ENCODE results near the gene TMEM187.
"Not testable (repeated sequence)": the region's sequence is repeated elsewhere in the genome, so short reads cannot be mapped to it uniquely, and the experiment has no call there.

Gene TMEM187

DNA sequence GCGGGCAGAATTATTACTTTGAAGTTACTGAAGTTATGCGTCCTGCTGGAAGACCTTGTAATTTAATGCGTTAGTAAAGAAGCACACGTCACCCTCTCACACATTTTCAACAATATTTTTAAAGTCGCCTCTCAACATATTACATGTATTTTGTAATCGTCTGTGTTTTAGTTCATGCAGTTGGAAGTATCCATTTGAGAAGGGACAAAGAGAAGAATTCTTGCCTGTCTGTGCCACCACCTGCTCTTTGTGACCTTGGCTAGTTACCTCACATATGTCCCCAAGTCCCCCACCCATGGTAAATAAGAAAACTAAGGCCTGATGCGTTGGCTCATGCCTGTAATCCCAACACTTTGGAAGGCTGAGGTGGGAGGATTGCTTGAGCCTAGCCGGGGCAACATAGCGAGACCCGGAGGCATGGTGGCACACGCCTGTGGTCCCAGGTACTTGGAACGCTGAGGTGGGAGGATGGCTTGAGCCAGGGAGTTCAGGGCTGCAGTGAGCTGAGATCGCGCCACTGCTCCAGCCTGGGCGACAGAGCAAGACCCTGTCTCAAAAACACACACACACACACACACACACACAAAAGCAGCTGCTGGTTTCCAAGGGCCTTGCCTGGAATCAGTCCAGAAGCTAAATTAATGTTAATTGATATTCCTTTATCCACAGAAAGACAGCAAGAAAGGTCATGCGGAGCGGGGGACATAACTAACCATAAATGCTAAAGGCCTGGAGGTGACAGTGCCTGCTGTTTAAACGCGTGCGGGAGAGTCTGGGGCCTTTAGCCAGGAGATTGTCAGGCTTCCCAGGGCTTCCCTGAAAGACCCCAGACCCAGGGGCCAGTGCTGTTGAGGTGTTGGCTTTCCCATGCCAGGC lies 811 bp downstream of the TMEM187 start:
- peak overlapping the region; percentile 100 for H3K4me3 ChIP-seq (ENCODE audit: low read depth, low read length)
- TF ChIP-seq, protein P1, sequence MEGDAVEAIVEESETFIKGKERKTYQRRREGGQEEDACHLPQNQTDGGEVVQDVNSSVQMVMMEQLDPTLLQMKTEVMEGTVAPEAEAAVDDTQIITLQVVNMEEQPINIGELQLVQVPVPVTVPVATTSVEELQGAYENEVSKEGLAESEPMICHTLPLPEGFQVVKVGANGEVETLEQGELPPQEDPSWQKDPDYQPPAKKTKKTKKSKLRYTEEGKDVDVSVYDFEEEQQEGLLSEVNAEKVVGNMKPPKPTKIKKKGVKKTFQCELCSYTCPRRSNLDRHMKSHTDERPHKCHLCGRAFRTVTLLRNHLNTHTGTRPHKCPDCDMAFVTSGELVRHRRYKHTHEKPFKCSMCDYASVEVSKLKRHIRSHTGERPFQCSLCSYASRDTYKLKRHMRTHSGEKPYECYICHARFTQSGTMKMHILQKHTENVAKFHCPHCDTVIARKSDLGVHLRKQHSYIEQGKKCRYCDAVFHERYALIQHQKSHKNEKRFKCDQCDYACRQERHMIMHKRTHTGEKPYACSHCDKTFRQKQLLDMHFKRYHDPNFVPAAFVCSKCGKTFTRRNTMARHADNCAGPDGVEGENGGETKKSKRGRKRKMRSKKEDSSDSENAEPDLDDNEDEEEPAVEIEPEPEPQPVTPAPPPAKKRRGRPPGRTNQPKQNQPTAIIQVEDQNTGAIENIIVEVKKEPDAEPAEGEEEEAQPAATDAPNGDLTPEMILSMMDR (IDR thresholded peaks at IDR 0.05; ENCODE audit: borderline replicate concordance, insufficient read depth, low read depth, low read length): no peak

DNA sequence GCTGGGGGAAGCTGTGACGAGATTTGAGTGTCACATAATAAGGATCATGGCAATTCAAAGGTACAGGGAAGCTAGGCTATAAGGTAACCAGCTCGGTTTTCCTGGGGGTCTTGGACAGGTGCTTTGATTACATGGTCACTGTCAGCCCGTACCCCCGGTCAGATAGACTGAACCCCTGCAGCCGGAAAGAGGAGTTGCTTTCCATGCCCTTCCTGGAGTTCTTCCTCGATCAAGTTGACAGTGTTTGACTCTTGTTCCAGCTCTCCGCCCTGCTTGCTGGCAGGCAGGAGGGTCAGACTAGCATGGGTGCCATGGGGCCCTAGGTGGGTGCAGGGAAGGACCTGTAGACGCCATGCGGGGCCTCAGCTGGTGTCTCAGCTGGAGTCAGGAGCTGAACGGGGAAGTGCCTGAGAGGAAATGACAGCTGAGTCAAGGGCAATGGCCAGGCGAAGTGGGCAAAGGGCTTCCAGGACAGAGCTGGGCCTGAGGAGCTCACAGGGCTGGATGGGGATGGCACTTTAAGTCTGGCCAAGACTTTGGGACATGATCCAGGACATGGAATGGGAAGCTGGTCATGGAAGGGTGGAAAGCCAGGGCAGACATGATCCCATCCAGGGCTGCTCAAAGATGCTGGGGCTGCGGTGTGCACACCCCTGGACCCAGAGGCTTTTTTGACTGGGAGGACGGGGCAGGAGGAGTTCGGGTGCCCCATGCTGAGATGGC lies 1.6 kb downstream of the TMEM187 start:
- TF ChIP-seq, protein P1 (IDR thresholded peaks at IDR 0.05; ENCODE audit: borderline replicate concordance, insufficient read depth, low read depth, low read length): no peak
- no peak overlapping the region for H3K4me3 ChIP-seq (ENCODE audit: low read depth, low read length)

DNA sequence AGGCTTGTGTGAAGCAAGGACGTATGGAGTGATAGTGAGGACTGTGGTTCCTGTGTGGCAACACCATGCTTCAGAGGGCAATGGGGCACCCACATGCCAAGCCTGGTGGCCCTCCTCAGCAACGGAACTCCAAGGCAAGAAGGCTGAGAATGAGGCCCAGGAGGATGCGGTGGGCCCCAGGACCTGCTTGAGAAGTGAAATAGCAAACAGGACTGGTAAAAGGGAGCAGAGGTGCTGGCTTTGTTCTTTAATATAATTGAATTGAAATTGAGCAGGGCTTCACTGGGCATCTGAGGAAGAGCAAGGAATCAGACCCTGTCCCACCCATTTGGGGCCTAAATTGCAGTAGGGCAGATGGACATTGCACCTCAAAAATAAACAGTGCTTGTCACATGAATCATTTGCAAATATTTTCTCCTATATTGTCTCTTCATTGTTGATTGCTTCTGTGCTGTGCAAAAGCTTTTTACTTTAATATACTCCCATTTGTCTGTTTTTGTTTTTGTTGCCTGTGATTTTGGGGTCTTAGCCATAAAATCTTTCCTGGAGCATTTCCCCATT lies 2.3 kb downstream of the TMEM187 start:
- H3K4me3 ChIP-seq (ENCODE audit: low read depth, low read length): no peak overlapping the region
- TF ChIP-seq, protein P1 (IDR thresholded peaks at IDR 0.05; ENCODE audit: borderline replicate concordance, insufficient read depth, low read depth, low read length): no peak

DNA sequence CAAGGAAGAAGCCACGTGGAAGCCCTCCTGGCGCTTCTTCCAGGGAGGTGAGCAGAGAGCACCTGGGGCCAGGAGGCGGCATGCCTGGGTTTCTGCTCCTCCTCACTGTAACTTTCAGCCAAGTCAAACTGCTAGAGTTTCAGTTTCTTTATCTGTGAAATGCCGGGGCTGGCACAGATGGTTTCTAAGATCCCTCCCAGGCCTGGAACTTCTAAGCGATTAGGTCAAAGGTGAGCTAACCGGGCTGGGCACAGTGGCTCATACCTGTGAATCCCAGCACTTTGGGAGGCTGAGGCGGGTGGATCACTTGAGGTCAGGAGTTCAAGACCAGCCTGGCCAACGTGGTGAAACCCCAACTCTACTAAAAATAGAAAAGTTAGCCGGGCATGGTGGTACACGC lies 7.8 kb downstream of the TMEM187 start:
- H3K4me3 ChIP-seq (ENCODE audit: low read depth, low read length): not testable (repeated sequence)

DNA sequence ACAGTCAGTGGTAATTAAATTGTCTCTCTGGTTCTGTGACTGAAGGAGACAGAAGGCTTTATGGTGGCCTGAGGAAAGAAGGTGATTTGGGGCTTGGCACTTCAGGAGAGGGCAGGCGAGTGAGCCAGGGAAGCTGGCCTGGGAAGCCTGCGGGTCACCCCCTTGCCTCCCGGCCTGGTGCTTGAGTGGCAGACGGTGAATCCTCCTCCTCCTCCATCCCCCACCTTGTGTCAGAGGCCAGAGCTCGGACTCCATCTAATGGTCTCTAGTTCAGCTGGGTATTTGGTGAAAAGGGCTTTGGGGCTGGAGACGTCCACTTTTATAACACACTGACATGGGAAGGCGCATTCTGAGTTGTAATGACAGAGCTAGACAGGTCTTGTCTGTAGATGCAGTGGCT lies 8.7 kb downstream of the TMEM187 start:
- no peak overlapping the region for H3K4me3 ChIP-seq (ENCODE audit: low read depth, low read length)
- TF ChIP-seq, protein P1 (IDR thresholded peaks at IDR 0.05; ENCODE audit: borderline replicate concordance, insufficient read depth, low read depth, low read length): no peak

DNA sequence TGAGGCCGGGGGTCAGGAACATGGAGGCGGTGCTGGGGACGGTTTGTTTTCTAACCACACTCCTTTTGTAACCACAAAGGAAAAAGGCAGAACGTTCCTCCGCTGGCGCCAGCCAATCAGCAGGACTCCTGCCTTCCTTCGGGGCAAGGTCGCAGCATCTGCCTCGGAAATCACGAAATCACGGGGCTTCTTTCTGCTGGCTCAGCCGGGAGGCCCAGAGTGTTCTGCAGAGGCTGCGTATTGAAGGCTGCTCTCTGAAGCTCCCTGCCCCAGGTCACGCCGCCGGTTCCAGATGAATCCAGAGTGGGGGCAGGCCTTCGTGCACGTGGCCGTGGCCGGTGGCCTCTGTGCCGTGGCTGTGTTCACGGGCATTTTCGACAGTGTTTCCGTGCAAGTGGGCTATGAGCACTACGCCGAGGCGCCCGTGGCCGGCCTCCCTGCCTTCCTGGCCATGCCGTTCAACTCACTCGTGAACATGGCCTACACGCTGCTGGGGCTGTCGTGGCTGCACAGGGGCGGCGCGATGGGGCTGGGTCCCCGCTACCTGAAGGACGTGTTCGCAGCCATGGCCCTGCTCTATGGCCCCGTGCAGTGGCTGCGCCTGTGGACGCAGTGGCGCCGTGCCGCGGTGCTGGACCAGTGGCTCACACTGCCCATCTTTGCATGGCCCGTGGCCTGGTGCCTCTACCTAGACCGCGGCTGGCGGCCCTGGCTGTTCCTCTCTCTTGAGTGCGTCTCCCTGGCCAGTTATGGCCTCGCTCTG lies 9.4 kb downstream of the TMEM187 start:
- TF ChIP-seq, protein P1 (IDR thresholded peaks at IDR 0.05; ENCODE audit: borderline replicate concordance, insufficient read depth, low read depth, low read length): no peak
- H3K4me3 ChIP-seq (ENCODE audit: low read depth, low read length): no peak overlapping the region

DNA sequence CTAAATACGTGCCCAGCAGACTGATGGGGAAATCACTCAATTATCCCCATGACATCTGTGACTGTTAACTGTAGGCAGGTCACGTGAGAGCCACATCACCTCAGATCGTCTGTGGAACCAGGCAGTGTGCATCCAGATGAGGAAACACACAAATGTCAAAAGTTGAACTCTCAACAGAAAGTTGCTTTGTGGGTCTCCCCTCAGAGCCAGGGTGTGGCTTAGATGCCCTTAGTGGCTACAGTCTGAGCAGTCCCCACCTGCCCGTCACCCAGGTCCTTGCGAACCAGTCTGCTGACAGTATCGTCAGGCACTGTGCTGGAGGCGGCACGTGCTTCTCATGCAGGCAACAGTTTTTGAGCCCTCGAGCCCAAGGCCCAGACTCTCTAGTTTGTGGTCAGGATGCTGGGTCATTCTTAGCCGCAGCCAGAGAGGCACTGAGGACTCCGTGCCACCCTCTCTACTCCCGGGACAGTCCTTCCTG lies 10.8 kb downstream of the TMEM187 start:
- TF ChIP-seq, protein P1 (IDR thresholded peaks at IDR 0.05; ENCODE audit: borderline replicate concordance, insufficient read depth, low read depth, low read length): no peak
- no peak overlapping the region for H3K4me3 ChIP-seq (ENCODE audit: low read depth, low read length)

Measured in GM12875 (cell line).